Glomerular endothelial cell (primary cell): ENCODE data around the gene UCKL1. TPM values are rescaled to one million over a fixed set of nuclear protein-coding genes. Genes with fewer than 3 reads are reported as not detected.
A peak's percentile ranks its signal among the peaks of the same experiment; 100 is the strongest.
"Not testable (repeated sequence)": the region's sequence is repeated elsewhere in the genome, so short reads cannot be mapped to it uniquely, and the experiment has no call there.

Experiments used
- DNase-seq: peaks from one replicate; pipeline ENCODE4 v3.0.0-alpha.2; 2011; ENCODE audit warnings: low read depth, low spot score; ENCODE audit errors: extremely low read depth
- total RNA-seq: library from RNA; depleted of rRNA; stranded (reverse); fragments of >200 nt; gene quantifications from 2 replicates; pipeline ENCODE4 v1.2.3, GENCODE V29; 2015

UCKL1 gene
- 28.3 and 45.4 TPM in 2 replicates for total RNA-seq

GRCh38 chr20:63955827-63956663 lies at the start of gene UCKL1:
Gene UCKL1, minus strand, starts transcription at chr20:63956416. Its CDS starts 44 bp downstream, at chr20:63956372.
- peak; percentile 39 for DNase-seq

GRCh38 chr20:64005394-64005793 lies 49.2 kb upstream of the UCKL1 start:
- DNase-seq, result no peak

DNA sequence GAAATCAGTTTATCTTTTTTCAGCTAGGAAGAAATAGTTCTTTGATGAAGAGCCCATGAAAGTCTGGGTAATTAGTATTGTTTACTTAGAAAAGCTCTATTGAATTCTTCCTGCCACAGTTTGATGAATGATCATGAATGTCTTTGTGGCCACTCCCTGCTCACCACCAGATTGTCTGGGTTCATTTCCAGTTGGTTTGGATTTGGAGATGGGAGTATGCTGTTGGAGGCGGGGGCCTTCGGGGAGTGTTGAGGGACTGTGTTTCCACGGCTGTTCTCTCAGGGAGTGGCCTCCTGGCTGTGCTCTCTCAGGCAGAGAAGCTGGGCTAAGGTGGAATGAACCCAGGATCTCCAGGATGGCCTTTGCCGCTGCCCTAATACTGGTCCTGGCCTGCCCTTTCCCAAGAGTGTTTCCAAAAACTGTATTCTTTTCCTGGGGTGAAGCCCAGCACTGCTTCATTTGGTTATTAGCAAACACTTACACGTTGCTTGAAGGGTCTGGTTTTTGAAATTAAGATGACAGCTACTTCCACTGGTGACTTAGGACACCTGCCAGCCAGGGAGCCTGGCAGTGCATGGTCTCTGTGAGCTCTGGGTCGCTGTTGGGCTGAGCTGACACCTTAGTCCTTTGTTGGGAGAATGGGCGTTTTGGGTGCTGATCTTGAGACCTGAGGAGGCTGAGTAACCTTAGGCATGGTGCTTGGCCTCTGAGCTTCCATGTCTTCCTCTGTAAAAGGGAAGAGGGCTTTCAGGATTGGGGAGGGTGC lies 47.9 kb upstream of the UCKL1 start:
- no peak for DNase-seq

- no peak for DNase-seq
These were observed 45.4 kb upstream of the UCKL1 start for GRCh38 chr20:64001607-64002011.

DNA sequence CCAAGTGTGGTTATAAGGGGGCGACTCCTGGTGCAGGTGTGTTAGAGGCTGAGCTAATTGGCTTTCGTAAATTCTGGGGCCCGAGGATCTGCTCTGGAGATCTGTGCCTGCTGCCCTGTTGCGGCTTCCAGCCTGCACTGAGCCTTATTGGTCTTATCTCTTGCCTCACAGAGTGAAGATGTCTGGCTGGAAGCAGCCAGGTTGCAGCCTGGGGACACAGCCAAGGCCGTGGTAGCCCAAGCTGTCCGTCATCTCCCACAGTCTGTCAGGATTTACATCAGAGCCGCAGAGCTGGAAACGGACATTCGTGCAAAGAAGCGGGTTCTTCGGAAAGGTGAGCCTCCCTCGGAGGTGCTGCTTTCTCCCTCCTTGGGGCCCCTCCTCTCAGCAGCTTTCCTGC lies 44.7 kb upstream of the UCKL1 start:
- no peak for DNase-seq

- DNase-seq, result no peak
These were observed 26.7 kb upstream of the UCKL1 start for GRCh38 chr20:63982937-63983336.

DNA sequence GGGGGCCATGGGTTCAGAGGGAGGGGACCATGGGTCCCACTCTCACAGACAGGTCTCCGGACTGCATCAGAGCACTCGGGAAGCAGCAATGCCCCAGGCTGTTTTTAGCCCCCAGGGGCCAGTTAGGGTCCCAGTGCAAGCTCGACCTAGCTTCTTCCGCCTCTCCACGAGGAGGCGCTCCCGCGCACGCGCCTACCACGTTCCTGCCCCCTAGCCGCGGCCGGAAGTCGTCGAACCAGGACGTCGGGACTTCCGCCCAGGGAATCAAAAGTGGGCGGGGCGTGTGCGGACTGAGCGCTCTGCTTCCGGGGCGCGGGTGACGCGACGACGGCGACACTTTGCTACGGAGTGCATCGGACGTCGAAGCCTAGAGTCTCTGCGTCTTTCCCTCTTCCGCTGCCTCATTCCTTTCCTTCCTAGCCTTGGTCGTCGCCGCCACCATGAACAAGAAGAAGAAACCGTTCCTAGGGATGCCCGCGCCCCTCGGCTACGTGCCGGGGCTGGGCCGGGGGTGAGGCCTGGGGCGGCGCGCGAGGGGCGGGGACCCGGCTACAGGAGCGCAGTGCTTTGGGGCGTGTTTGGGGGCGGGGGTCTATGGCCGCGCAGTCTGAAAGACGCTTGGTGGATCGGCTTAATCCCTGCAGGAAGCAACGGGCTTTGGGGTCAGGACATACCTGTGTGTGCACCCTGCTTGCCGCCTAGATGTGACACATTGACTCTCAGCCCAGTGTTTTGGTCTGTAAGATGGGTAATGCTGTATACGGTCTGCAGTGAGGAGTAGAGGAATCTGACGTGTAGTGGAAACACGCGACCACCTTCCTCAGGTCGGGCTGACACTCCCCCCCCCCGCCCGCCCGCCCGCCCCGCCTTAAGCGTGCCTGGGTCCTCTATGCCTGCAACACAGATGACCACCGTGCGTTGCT lies 24.9 kb upstream of the UCKL1 start, which contains the start of gene PRPF6:
PRPF6 (plus strand) TSS at position 327 of the 923 bp plus-strand sequence; CDS start at position 441, 114 bp downstream.
- peak; percentile 55 for DNase-seq

DNA sequence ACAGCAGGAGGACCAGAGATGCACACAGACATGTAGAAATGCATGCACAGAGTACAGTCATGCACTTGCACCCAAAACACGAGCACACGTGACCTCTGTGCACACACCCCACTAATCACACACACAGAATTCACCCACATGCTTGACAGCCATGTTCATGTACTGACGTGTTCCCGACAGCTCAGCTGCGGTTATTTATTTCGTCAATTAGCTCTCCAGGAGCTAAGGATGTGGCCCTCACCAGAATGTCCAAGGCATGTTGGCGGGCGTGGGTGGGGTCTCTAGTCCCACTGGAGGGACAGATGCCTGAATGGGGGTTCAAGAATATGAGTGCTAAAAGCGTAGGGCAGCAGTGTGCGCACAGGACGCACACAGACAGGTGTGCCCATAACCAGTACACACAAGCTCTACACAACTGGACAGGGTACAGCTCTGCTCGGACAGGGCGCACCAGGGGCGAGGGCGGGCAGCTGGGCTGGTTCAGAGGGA lies 24.1 kb upstream of the UCKL1 start:
- DNase-seq, result no peak

GRCh38 chr20:63979557-63980316 lies 23.5 kb upstream of the UCKL1 start, which contains the start of gene SAMD10:
Gene SAMD10, minus strand, starts transcription at chr20:63979642. Its CDS starts 175 bp downstream, at chr20:63979467.
- DNase-seq, result no peak

DNA sequence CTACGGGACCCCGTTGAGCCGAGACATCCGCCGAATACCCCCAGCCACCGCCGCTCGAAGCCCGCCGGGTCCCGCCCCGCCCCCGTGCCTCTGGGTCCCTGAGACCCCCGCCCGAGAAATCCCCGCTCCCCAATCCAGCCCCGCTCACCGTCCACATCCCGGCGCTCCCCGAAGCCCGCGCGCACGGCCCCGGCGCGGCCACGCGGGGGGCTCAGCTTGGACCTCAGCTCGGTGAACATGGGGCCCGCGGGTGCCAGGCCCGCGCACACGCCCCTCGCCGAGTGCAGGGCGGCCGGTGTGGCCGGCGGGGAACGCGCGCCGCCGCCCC lies 23.0 kb upstream of the UCKL1 start:
- no peak for DNase-seq

DNA sequence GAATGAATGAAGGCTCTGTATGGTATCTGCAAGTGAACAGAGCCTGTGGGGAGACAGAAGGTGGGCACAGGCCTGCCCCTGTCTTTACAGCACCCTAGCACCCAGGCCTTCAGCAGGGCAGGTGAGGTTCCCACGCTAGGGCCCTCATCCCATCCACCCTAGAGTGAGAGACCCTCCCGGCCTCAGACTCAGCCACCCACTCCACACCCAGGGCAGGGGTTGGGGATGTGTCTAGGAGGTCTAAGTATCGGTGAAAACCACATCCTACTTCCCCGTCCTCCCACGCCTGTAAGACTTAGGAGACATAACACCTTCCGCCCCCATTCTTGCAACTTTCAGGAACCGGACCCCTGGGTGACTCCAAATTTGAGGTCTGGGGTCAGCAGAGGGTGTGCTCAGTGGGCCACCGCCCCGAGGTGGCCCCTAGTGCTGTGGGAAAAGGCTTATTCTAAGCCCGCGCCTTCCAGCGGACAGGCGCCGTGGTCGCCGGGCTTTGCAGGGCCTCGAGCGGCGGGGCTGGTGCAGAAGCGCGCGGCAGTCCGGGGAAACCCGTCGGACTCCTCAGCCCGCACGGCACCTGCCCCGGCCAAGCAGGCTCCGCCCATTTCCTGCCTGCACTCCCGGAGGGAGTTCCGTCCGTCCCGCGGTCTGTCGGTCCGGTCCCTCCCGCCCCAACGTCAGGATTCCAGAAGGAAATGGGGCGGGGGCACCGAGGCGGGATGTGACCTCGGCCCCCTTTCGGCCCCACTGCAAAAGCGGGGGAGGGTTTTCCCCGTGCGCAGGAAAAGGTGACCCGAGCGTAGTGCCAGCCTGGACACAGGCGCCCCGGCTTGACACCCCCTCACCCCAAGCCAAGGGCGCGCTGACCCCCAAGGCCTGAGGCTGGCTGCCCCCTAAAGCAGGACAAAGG lies 22.4 kb upstream of the UCKL1 start:
- DNase-seq, result no peak

- no peak for DNase-seq
These were observed 21.6 kb upstream of the UCKL1 start for GRCh38 chr20:63977739-63978276.

DNA sequence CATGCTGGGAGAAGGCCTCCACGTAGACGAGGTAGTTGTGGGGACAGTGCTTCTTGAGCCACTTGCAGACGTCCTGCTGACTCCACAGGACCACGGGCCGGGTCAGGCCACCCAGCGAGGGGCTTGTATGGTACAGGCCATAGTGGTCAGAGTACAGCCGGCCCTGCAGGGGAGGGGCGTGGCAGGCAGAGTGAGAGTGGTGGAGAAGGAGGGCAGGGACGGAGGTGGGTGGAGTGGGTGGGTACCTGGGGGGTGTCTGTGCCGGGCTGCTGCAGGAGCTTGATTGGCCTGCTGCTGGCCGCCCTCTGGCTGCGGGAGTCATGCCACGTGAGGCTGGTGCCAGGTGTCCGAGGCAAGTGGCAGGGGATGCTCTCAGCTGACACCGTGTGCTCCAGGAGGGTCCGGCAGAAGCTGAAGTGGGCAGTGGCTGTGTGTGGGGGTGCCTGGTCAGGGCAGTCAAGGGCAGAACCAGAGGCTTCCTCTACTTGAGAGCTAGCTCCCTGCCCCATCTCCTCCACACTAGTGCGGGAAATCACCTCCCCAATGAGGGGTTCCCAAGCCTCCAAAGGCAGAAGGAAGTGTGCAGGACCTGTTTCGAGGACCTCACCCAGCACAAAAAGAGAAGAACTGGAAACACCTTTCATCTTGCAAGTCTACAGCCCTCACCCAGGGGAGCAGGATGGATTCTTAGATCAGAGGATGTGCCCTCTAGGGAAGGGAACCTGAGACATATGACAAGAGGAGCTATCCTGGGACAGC lies 20.9 kb upstream of the UCKL1 start:
- DNase-seq, result no peak

DNA sequence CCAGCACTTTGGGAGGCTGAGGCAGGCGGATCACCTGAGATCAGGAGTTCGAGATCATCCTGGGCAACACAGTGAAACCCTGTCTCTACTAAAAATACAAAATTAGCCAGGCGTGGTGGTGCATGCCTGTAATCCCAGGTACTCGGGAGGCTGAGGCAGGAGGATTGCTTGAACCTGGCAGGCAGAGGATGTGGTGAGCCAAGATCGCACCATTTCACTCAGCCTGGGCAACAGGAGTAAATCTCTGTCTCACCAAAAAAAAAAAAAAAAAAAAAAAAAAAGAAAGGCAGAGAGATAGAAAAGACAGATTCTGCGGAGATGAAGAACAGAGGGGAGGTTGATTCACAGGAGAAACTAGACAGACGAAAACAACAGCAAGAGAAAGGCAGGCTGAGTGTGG lies 20.3 kb upstream of the UCKL1 start:
- DNase-seq, result not testable (repeated sequence)

- no peak for DNase-seq
These were observed 18.4 kb upstream of the UCKL1 start for GRCh38 chr20:63974402-63975200.

- no peak for DNase-seq
These were observed 17.6 kb upstream of the UCKL1 start for GRCh38 chr20:63973636-63974401.
